Measurements from ENCODE around the gene ZFP64. TPM values are rescaled to one million over a fixed set of nuclear protein-coding genes. Genes with fewer than 3 reads are reported as not detected.

ZFP64 gene
- total RNA-seq, 3 donors from 2014 or later (not counting 1 experiment from before 2014, with no cell fraction given): 11.7 to 14.8 (median 13.9) TPM

- no peaks in the 10 kb centered on the region for H3K9me3 ChIP-seq (ENCODE audit: control insufficient read depth, insufficient read depth, low read length)
- intact Hi-C loops (cut with micrococcal nuclease): no loop called here
- no peaks in the 10 kb centered on the region for H3K4me1 Mint-ChIP-seq
- no peaks in the 10 kb centered on the region for H3K36me3 Mint-ChIP-seq
- no peak overlapping the region for H3K4me3 ChIP-seq (ENCODE audit: low read length)
- no peaks in the 10 kb centered on the region for H3K9me3 Mint-ChIP-seq
- DNase-seq (no peak), ATAC-seq (no peak)
- H3K36me3 ChIP-seq (ENCODE audit: control insufficient read depth, insufficient read depth, low read length): no peaks in the 10 kb centered on the region
- H3K4me1 ChIP-seq (ENCODE audit: control insufficient read depth, insufficient read depth, low read length): no peaks in the 10 kb centered on the region
- H3K27me3 ChIP-seq (ENCODE audit: control insufficient read depth, insufficient read depth, low read length): no peaks in the 10 kb centered on the region
- H3K4me3 Mint-ChIP-seq: no peak overlapping the region
- 95% methylated on average over 39 of the region's 39 CpGs for WGBS (ENCODE audit: insufficient coverage)
- H3K27ac Mint-ChIP-seq: no peak overlapping the region
- H3K27ac ChIP-seq (ENCODE audit: low read length): no peak overlapping the region
- H3K27me3 Mint-ChIP-seq (ENCODE audit: low read depth in 2 of 2): peaks cover 30 to 41% of the 10 kb centered on the region in 2 donors
- no peak for TF ChIP-seq CTCF (IDR thresholded peaks at IDR 0.05)
Measured at GRCh38 chr20:52210037-52210990, 18.7 kb upstream of the ZFP64 start.

DNA sequence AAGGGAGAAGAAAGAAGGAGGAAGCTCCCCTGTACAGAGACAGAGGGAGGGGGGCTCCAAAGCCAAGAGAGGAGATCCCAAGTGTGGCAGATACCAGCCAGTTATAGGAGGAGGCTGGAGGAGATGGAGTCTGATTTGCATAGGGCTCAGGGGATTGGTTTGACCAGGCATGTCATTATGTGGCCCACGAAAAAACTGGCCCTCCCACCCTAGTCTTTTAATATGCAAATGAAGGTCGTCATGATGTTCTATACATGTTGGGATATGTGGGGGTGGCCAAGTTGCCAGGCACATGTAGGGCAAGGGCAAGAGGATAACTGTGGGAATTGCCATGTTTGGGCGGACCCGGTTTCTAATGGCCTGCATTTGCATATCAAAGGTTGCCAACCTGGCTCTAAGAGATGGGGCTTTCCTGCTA lies 17.6 kb upstream of the ZFP64 start:
- WGBS (ENCODE audit: insufficient coverage): 54% methylated on average over 4 of the region's 4 CpGs
- Mint-ChIP-seq H3K4me3 (no peak overlapping the region), H3K27me3 (ENCODE audit: low read depth in 2 of 2) (peaks cover 35 to 36% of the 10 kb centered on the region in 2 donors), H3K4me1 (no peaks in the 10 kb centered on the region), H3K36me3 (no peaks in the 10 kb centered on the region), H3K9me3 (no peaks in the 10 kb centered on the region), H3K27ac (no peak overlapping the region)
- no peaks in the 10 kb centered on the region for H3K9me3 ChIP-seq (ENCODE audit: control insufficient read depth, insufficient read depth, low read length)
- no peaks in the 10 kb centered on the region for H3K27me3 ChIP-seq (ENCODE audit: control insufficient read depth, insufficient read depth, low read length)
- no peak overlapping the region for H3K27ac ChIP-seq (ENCODE audit: low read length)
- DNase-seq (no peak), ATAC-seq (no peak)
- H3K4me1 ChIP-seq (ENCODE audit: control insufficient read depth, insufficient read depth, low read length): no peaks in the 10 kb centered on the region
- TF ChIP-seq CTCF (IDR thresholded peaks at IDR 0.05): no peak
- intact Hi-C loops (cut with micrococcal nuclease): no loop called here
- H3K36me3 ChIP-seq (ENCODE audit: control insufficient read depth, insufficient read depth, low read length): no peaks in the 10 kb centered on the region
- no peak overlapping the region for H3K4me3 ChIP-seq (ENCODE audit: low read length)

GRCh38 chr20:52207020-52207810 lies 15.6 kb upstream of the ZFP64 start:
- H3K27me3 Mint-ChIP-seq (ENCODE audit: low read depth in 2 of 2): peaks cover 25 to 28% of the 10 kb centered on the region in 2 donors
- intact Hi-C loops (cut with micrococcal nuclease): no loop called here
- no peaks in the 10 kb centered on the region for H3K4me1 ChIP-seq (ENCODE audit: control insufficient read depth, insufficient read depth, low read length)
- WGBS (ENCODE audit: insufficient coverage): 97% methylated on average over 3 of the region's 3 CpGs
- ATAC-seq (no peak), DNase-seq (no peak)
- no peak for TF ChIP-seq CTCF (IDR thresholded peaks at IDR 0.05)
- H3K27ac ChIP-seq (ENCODE audit: low read length): no peak overlapping the region
- no peak overlapping the region for H3K4me3 Mint-ChIP-seq
- no peaks in the 10 kb centered on the region for H3K36me3 Mint-ChIP-seq
- no peak overlapping the region for H3K27ac Mint-ChIP-seq
- H3K27me3 ChIP-seq (ENCODE audit: control insufficient read depth, insufficient read depth, low read length): no peaks in the 10 kb centered on the region
- H3K9me3 Mint-ChIP-seq: no peaks in the 10 kb centered on the region
- H3K36me3 ChIP-seq (ENCODE audit: control insufficient read depth, insufficient read depth, low read length): no peaks in the 10 kb centered on the region
- H3K4me3 ChIP-seq (ENCODE audit: low read length): no peak overlapping the region
- no peaks in the 10 kb centered on the region for H3K9me3 ChIP-seq (ENCODE audit: control insufficient read depth, insufficient read depth, low read length)
- H3K4me1 Mint-ChIP-seq: no peaks in the 10 kb centered on the region
